GM12892 (cell line): Measurements from ENCODE around the gene BEND6.

ENCODE experiments used
- POLR2A ChIP-seq: IDR thresholded peaks from 2 replicates; pipeline ENCODE4 v1.6.1; 2011; ENCODE audit warnings: low read depth, low read length, control low read depth
- POLR2AphosphoS5 ChIP-seq: IDR thresholded peaks from 2 replicates; pipeline ENCODE4 v1.6.1; 2011; ENCODE audit warnings: low read depth, low read length, control low read depth
- TAF1 ChIP-seq: IDR thresholded peaks from 2 replicates; pipeline ENCODE4 v1.6.1; 2011; ENCODE audit warnings: low read depth, mild to moderate bottlenecking, control low read depth, low read length, borderline replicate concordance

DNA sequence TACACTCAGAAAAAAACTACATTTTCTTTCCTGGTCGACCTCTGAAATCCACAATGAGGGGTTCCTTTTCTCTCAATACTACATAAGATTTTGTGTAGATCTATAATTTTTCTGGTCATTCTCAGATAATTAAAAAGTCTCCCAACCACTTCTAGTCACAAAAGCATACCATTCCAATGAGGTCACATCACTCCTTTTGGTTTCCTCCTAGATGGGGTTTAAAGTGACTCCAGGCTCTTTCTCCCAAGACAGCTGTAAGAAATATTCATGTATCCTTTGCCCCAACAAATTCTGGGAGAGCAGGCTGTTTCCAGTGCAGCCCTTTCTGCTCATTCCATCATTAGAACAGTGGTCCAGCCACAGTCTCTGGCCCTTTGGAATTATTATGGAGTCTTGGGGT, 43.1 kb upstream of the BEND6 start:
- no peak for TF ChIP-seq POLR2A
- no peak for TF ChIP-seq POLR2AphosphoS5
- no peak for TF ChIP-seq TAF1
